ENCODE results near the gene LRRC47. TPM values are rescaled to one million over a fixed set of nuclear protein-coding genes. Genes with fewer than 3 reads are reported as not detected.

Gene LRRC47
- total and polyA plus RNA-seq, 2 of the 13 experiments (the other 11 are each of a cell fraction or from before 2014, with no cell fraction given), result 18.3 to 52.5 TPM

DNA sequence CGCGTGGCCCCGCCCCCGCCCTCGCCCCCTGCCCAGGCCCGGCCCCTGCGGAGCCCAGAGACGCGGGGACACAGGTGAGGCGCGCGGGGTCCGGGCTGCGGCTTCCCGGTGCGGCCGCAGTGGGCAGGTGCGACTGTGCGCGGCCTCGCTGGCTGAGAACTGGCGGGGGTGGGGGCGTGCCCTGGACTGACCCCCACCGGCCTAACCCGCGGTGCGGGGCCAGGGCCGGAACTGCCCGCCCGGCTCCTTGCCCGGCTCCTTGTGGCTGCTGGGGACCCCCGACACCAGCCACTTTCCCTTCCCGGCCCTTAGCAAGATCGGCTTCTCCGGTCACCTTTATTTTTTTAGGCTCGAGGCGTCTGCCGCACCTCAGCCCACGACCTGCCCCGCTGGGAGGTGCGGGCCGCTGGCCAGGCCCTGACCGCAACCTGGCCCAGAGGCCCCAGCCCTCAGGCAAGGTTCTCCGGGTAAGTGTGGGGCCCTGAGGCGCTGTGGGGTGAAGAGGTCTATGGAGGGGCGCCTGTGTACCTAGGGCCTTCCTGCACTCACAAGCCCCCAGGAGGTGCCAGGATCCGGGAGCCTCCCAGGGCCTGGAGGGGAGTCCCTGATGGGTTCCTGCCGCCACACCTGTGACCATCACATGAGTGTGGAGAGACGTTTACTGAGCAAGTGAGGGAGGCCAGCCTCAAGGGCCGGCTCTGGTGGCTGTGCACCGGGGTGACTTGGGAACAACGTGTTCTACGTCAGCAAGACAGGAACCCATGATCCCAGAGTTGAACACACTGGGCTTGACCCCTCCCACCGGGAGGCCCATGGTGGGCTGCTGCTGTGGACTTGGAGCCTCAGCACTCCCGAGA lies 23.4 kb downstream of the LRRC47 start, which contains the start of gene SMIM1 (continued):
- TF ChIP-seq, protein P1, sequence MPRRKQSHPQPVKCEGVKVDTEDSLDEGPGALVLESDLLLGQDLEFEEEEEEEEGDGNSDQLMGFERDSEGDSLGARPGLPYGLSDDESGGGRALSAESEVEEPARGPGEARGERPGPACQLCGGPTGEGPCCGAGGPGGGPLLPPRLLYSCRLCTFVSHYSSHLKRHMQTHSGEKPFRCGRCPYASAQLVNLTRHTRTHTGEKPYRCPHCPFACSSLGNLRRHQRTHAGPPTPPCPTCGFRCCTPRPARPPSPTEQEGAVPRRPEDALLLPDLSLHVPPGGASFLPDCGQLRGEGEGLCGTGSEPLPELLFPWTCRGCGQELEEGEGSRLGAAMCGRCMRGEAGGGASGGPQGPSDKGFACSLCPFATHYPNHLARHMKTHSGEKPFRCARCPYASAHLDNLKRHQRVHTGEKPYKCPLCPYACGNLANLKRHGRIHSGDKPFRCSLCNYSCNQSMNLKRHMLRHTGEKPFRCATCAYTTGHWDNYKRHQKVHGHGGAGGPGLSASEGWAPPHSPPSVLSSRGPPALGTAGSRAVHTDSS (CRISPR knock-in tag; conservative IDR thresholded peaks at IDR 0.05), result no peak
- TF ChIP-seq ZHX2 (IDR thresholded peaks at IDR 0.05; ENCODE audit: low read depth), result peak; percentile 63; the same call in 1 of the 2 replicates
- no peak for TF ChIP-seq ZHX2 (CRISPR knock-in tag; IDR thresholded peaks at IDR 0.05; ENCODE audit: borderline replicate concordance)
- TF ChIP-seq RNF2 (conservative IDR thresholded peaks at IDR 0.05; ENCODE audit: low read depth), result no peak
- TF ChIP-seq HHEX (CRISPR knock-in tag; IDR thresholded peaks at IDR 0.05), result no peak
- TF ChIP-seq MTF2 (CRISPR knock-in tag; IDR thresholded peaks at IDR 0.05; ENCODE audit: borderline replicate concordance), result no peak
- TF ChIP-seq MAF1 (CRISPR knock-in tag; IDR thresholded peaks at IDR 0.05; ENCODE audit: borderline replicate concordance), result no peak
- TF ChIP-seq ZMAT3 (CRISPR knock-in tag; conservative IDR thresholded peaks at IDR 0.05), result peak; percentile 55; the same call in 1 of the 2 replicates
- TF ChIP-seq DMAP1 (CRISPR knock-in tag; IDR thresholded peaks at IDR 0.05), result no peak
- TF ChIP-seq ZFP1 (CRISPR knock-in tag; IDR thresholded peaks at IDR 0.05), result no peak
- TF ChIP-seq NKX3-1 (CRISPR knock-in tag; IDR thresholded peaks at IDR 0.05), result 0 out of 2 replicates have a peak, but pooled peaks have one; percentile 5
- no peak for TF ChIP-seq ZNF207 (IDR thresholded peaks at IDR 0.05; ENCODE audit: borderline replicate concordance)
- TF ChIP-seq ZNF343 (CRISPR knock-in tag; IDR thresholded peaks at IDR 0.05), result 0 out of 2 replicates have a peak, but pooled peaks have one; percentile 33
- TF ChIP-seq EP300 (IDR thresholded peaks at IDR 0.05; ENCODE audit: low read depth in 2 of 2, low read length in 2 of 2), result no peak
- TF ChIP-seq EP300 (CRISPR knock-in tag; IDR thresholded peaks at IDR 0.05; ENCODE audit: borderline replicate concordance), result no peak
- no peak for TF ChIP-seq ZBTB14 (CRISPR knock-in tag; IDR thresholded peaks at IDR 0.05)
- TF ChIP-seq MYC (CRISPR knock-in tag; IDR thresholded peaks at IDR 0.05; ENCODE audit: borderline replicate concordance), result peak; percentile 41; the same call in 1 of the 2 replicates
- peak; percentile 45 for TF ChIP-seq UBTF (CRISPR knock-in tag; IDR thresholded peaks at IDR 0.05)
- TF ChIP-seq SNAI1 (CRISPR knock-in tag; IDR thresholded peaks at IDR 0.05; ENCODE audit: borderline replicate concordance), result peak; percentile 54; the same call in 1 of the 2 replicates
